Measurements from ENCODE around the gene IQCH.

GRCh38 chr15:67523330-67523729 is 268.7 kb downstream of the IQCH start:
- TF ChIP-seq CTCF (conservative IDR thresholded peaks at IDR 0.05; ENCODE audit: low read depth, low read length) (no peak), FOS (IDR thresholded peaks at IDR 0.05; ENCODE audit: low read depth, low read length) (no peak), RAD21 (IDR thresholded peaks at IDR 0.05; ENCODE audit: low read length) (no peak), CEBPB (IDR thresholded peaks at IDR 0.05; ENCODE audit: low read depth, low read length) (no peak), MAZ (IDR thresholded peaks at IDR 0.05; ENCODE audit: borderline replicate concordance, low read depth, low read length) (no peak), POLR2A (IDR thresholded peaks at IDR 0.05; ENCODE audit: low read depth, low read length) (no peak)
